NOMO-1 treated with DMSO at 0.1 percent for 48 hours (cell line): ENCODE measurements around the gene CLRN3.

Experiments used
- DNase-seq: peaks from one replicate; lab custom pipeline; 2025; ENCODE audit not compliant: unreplicated experiment; lab: John Stamatoyannopoulos, UW

CLRN3 gene

DNA sequence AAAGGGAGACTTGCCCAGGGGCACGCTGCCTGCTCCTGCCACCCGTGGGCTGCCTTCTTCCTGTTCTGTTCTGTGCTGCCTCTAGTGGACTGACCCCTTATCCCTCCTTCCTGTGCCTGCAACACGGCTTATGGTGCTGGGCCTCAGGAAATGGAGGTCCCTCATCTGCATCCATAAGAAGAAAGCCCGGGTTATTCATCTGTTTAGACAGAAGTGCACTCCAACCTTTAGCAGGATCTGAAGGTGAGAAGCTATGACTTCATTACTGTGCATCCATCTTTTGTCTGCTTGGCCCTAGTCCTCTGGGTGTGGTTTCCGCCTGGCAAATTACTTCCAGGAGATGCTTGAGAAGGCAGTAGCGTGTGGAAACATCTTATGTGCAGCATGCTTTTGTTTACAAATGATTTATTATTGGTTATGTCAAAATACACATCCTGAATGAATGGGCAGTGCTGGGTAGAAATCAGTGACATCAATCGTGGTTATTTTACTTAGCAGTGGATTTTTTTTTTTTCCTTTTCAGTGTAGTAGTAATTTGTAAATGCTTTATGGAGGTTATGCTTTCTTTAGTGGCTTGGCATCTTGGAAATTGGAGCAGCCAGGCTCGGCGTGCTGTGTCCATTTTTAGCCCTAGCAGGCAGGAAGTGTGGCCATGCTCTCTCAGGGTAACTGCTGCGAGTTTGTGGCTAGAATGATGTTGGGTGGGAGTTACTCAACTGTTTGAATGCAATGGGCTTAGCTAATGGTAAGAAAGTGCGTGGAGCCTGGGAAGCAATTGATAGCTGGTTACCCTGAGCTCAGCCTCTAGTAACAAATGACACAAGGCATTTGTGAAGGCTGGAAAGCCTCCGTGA lies 26.9 kb upstream of the CLRN3 start:
- peak; percentile 84 for DNase-seq

- peak; percentile 18 for DNase-seq
Observed at GRCh38 chr10:127918572-127918971, 25.8 kb upstream of the CLRN3 start.

DNA sequence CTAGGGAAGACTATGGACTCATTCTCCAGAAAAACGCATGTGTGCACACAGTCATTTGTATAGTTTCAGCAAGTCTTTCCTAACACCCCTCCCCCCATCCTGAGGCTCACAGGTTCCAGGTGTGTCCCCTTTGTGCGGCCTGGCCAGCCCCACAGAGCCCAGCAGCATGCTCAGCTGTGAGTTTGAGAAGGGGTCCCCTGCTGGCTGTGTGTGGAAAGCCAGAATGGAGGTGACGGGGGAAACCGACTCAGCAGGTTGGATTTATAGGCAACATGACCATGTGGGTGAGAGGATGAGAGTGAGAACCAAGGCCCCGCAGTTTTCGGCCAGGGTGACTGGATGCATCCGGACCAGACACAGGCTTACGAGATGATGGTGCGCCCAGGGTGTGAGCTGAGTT lies 24.1 kb upstream of the CLRN3 start:
- DNase-seq: no peak

GRCh38 chr10:127915324-127915723 lies 22.6 kb upstream of the CLRN3 start:
- no peak for DNase-seq

- DNase-seq: no peak
Observed at GRCh38 chr10:127913368-127913759, 20.6 kb upstream of the CLRN3 start.

GRCh38 chr10:127912607-127913367 lies 20.0 kb upstream of the CLRN3 start:
- no peak for DNase-seq

- no peak for DNase-seq
Observed at GRCh38 chr10:127911867-127912257, 19.1 kb upstream of the CLRN3 start.

DNA sequence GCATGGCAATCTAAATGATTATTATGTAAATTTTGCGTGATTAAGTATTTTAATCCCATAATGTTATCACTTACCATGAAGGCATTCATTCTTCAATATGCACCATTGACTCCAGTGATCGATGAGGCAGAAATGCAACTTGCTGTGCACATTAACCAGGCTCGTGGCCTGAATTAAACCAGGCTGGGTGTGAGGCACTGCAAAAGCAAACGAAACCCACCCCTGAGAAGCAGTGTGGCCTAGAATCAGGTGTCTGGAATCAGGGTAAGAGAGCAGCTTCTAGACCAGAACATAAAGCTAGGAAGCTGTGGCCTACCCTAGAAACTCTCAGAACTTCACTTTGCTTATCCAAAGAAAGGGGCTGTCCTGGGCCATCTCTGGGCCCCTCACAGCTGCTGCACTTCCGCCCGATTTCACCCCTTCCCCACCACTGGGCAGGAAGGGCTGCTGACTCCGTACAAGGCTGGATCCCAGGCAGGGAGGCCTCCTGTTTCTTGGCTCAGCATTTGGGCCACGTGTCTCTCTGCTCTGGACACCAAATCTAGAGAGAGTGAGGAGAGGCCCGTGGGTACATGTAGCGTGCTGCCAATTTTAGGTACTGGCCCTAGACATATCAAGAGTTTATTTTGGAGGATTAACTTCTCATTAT lies 18.6 kb upstream of the CLRN3 start:
- DNase-seq: no peak

- DNase-seq: no peak
Observed at GRCh38 chr10:127910464-127910770, 17.7 kb upstream of the CLRN3 start.

GRCh38 chr10:127909716-127910463 lies 17.1 kb upstream of the CLRN3 start:
- no peak for DNase-seq

DNA sequence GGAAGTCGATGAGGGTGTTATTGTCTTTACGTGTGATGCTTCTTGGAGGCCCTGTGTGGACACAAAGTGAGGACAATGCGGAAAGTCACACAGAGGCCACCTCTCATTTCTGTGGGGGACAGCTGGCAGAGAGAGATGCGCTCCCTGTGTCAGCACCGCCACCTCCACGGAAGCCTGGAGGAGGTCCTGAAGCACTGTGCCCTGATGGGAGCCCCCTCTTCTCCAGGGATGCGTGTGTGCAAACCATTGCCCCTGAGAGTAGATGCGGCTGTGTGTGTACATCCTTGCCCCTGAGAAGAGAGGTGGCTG lies 16.2 kb upstream of the CLRN3 start:
- no peak for DNase-seq

- no peak for DNase-seq
Observed at GRCh38 chr10:127908106-127908958, 15.6 kb upstream of the CLRN3 start.

- no peak for DNase-seq
Observed at GRCh38 chr10:127907411-127908105, 14.8 kb upstream of the CLRN3 start.

- peak; percentile 58 for DNase-seq
Observed at GRCh38 chr10:127906548-127907377, 14.0 kb upstream of the CLRN3 start, which contains the start of gene PTPRE. Gene PTPRE, plus strand, starts transcription at chr10:127907103. Its CDS starts 133,779 bp downstream, at chr10:128040882.

GRCh38 chr10:127905848-127906261 lies 13.1 kb upstream of the CLRN3 start:
- DNase-seq: no peak

- no peak for DNase-seq
Observed at GRCh38 chr10:127905001-127905847, 12.5 kb upstream of the CLRN3 start.

- no peak for DNase-seq
Observed at GRCh38 chr10:127904311-127905000, 11.7 kb upstream of the CLRN3 start.
